ENCODE measurements around the gene ADGRG2.

Gene ADGRG2

DNA sequence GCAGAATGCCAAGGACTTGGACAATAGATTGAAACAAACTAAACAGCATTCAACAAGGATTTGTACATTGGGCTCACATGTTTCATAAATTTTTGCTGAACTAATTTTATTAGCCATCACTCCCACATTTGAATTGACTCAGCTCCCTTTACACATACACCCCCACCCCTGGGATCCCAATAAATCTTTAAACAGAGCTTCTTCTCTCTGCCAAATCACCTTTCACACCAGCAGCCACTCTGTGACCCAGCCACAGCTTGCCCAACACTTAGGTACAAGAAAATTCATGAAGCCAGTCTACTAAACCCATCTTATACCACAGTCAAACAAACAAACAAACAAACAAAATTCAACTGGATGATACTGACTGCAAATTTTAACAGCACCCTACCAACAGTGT is 159.9 kb downstream of the ADGRG2 start:
- no peak for FAIRE-seq
- DNase-seq (ENCODE audit: insufficient read length, low spot score) = no peak

DNA sequence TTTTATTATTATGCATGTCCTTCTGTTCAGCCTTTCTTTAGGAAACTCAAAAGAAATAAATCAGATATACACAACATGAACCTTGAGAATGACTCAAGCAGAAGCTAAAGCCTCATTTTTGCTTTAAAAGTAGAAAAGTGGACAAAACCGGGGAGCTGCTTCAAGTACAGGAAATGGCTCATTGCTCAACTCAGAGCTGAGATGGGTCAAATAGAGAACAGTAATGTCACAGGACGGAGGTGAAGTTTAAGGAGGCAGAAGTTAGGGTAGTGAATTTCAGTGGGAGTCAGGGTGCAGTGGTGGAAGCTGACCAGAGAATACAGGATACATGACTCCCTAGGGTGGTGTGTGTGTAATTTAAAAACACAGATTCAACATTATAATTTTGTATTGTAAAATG is 160.6 kb downstream of the ADGRG2 start:
- DNase-seq (ENCODE audit: insufficient read length, low spot score) (no peak), FAIRE-seq (no peak)

DNA sequence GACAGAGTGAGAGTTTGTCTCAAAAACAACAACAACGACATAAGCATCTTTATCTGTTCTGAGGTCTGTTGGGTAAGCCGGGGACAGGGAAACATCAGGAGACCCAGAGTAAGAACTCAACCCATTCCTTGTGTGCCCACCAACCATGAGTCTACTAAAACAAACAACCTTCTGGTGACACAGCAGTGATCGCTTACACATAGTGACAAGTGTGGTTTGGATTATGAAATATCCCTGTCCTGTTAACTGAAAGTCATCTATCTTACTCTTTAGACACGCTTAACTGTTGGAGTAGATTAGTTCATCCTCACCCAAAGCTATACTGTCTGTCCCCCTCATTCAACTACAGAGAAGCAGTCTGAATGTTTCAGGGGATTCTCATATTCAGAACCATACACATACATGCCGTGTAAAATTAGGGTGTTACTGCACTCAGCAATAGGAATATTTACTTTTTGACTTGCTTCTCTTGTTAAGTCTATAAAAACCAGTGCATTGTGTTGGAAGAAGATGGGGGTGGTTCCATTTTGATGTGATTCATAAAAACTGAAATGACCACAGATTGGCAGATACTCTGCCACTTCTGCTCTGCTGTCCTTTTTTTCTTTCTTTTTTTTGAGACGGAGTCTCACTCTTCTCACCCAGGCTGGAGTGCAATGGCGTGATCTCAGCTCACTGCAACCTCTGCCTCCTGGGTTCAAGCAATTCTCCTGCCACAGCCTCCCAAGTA is 165.8 kb downstream of the ADGRG2 start:
- DNase-seq (ENCODE audit: insufficient read length, low spot score) = no peak
- no peak for FAIRE-seq

DNA sequence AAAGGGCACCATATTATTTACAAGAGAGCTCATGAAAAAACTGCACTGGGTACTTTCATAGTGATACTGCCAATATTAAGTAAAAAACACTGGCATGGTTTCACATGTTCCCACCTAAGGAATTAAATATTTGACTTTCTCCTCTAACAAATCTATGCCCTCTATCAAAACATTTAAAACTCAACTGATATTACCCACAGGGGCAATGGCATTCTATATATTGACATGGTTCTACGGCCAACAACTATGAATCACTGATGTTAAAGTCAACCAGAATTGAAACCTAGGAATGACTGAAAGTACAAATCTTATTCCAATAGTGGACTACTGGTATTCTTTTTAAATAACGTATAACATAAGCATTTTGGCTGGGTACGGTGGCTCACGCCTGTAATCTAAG is 166.6 kb downstream of the ADGRG2 start:
- FAIRE-seq (no peak), DNase-seq (ENCODE audit: insufficient read length, low spot score) (no peak)

DNA sequence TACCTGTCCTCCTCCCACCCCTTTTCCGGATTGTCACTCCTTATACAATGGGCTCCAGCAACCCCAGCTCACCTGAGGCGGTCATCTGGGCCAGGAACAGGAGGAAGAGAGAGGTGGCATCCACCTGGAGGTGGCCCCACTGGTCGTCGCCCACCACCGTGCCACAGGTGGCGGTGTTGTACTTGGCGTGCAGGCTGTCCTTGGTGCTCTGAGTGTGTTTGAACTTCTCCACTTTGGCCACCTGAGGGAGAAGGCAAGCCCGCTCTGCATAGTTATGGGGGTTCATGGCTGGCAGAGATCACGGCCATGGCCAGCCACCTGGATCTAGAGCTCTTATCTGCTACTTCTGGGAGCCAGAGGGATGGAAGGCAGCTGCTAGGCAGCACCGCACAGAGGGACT is 171.2 kb downstream of the ADGRG2 start:
- DNase-seq (ENCODE audit: insufficient read length, low spot score) = no peak
- no peak for FAIRE-seq

GRCh38 chrX:18949944-18950301 is 172.3 kb downstream of the ADGRG2 start:
- FAIRE-seq = no peak
- no peak for DNase-seq (ENCODE audit: insufficient read length, low spot score)

GRCh38 chrX:18949291-18949943 is 172.9 kb downstream of the ADGRG2 start:
- DNase-seq (ENCODE audit: insufficient read length, low spot score) (no peak), FAIRE-seq (no peak)

- no peak for DNase-seq (ENCODE audit: insufficient read length, low spot score)
- no peak for FAIRE-seq
Measured at GRCh38 chrX:18946611-18947010, 175.7 kb downstream of the ADGRG2 start.

GRCh38 chrX:18946157-18946556 is 176.1 kb downstream of the ADGRG2 start:
- no peak for DNase-seq (ENCODE audit: insufficient read length, low spot score)
- FAIRE-seq = no peak

GRCh38 chrX:18945483-18945882 is 176.8 kb downstream of the ADGRG2 start:
- DNase-seq (ENCODE audit: insufficient read length, low spot score) (no peak), FAIRE-seq (no peak)

DNA sequence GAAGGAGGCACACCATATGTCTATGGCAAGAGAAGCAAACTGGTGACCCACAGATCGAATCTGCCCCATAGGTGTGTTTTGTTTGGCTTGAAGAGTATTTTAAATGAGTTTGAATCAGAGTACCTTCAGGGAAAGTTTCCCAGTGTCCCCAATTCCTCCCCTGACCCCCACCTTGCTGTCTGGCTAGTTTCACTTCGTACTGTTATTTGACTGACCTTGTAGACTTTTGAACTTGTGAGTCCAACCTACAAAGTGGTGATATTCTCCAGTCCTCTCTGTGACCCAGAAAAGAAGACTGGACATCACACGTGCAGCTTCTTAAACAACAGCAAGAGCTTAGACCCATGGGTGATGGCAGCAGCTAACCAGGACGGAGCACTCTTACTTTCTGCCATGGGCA is 177.8 kb downstream of the ADGRG2 start:
- DNase-seq (ENCODE audit: insufficient read length, low spot score) (no peak), FAIRE-seq (no peak)

GRCh38 chrX:18941896-18942295 is 180.4 kb downstream of the ADGRG2 start:
- no peak for FAIRE-seq

More at GRCh38 chrX:18941896-18942295, 180.4 kb downstream of the ADGRG2 start:
- DNase-seq (ENCODE audit: insufficient read length, low spot score) = no peak

All from HTR-8/SVneo (cell line).